ENCODE measurements around the gene APEX1. TPM values are rescaled to one million over a fixed set of nuclear protein-coding genes. Genes with fewer than 3 reads are reported as not detected.

APEX1 gene
- total RNA-seq, 4 donors from 2014 or later, result 107 to 217 (median 119) TPM

GRCh38 chr14:20492486-20492885 is 37.5 kb downstream of the APEX1 start:
- intact Hi-C loops (cut with DNase I; ENCODE audit: low total_unique reads), result no loop called here
- DNase-seq (ENCODE audit: low spot score in 2 of 2), result no peak
- no peak overlapping the region for H3K4me3 ChIP-seq (ENCODE audit: low read depth, poor library complexity, severe bottlenecking)
- whole genome bisulfite sequencing, 2 donors, result 92 to 96% methylated on average over 4 of the region's 4 CpGs
- TF ChIP-seq POLR2A (IDR thresholded peaks at IDR 0.05) (no peak), CTCF (IDR thresholded peaks at IDR 0.05) (no peak)

GRCh38 chr14:20493634-20494033 is 38.6 kb downstream of the APEX1 start:
- H3K4me3 ChIP-seq (ENCODE audit: low read depth, poor library complexity, severe bottlenecking), result no peak overlapping the region
- peak in 1 of 2 donors; percentile 41 for DNase-seq (ENCODE audit: low spot score in 2 of 2)
- no peak for TF ChIP-seq POLR2A (IDR thresholded peaks at IDR 0.05)
- TF ChIP-seq CTCF (IDR thresholded peaks at IDR 0.05), result no peak
- intact Hi-C loops (cut with DNase I; ENCODE audit: low total_unique reads), result no loop called here
- 19 to 60% methylated on average over 2 of the region's 2 CpGs for WGBS, 2 donors

- no peak overlapping the region for H3K4me3 ChIP-seq (ENCODE audit: low read depth, poor library complexity, severe bottlenecking)
- WGBS, 2 donors, result 60 to 66% methylated on average over 8 of the region's 8 CpGs
- no peak for DNase-seq (ENCODE audit: low spot score in 2 of 2)
- intact Hi-C loops (cut with DNase I; ENCODE audit: low total_unique reads), result no loop called here
- TF ChIP-seq CTCF (IDR thresholded peaks at IDR 0.05) (no peak), POLR2A (IDR thresholded peaks at IDR 0.05) (no peak)
These were observed 40.1 kb downstream of the APEX1 start for GRCh38 chr14:20494935-20495766.

GRCh38 chr14:20498622-20499021 is 43.6 kb downstream of the APEX1 start:
- WGBS, 2 donors, result 55 to 57% methylated on average over 2 of the region's 2 CpGs
- intact Hi-C loops (cut with DNase I; ENCODE audit: low total_unique reads), result no loop called here
- no peak for DNase-seq (ENCODE audit: low spot score in 2 of 2)
- no peak overlapping the region for H3K4me3 ChIP-seq (ENCODE audit: low read depth, poor library complexity, severe bottlenecking)
- TF ChIP-seq CTCF (IDR thresholded peaks at IDR 0.05) (no peak), POLR2A (IDR thresholded peaks at IDR 0.05) (no peak)

- intact Hi-C loops (cut with DNase I; ENCODE audit: low total_unique reads), result no loop called here
- TF ChIP-seq POLR2A (IDR thresholded peaks at IDR 0.05) (no peak), CTCF (IDR thresholded peaks at IDR 0.05) (no peak)
- H3K4me3 ChIP-seq (ENCODE audit: low read depth, poor library complexity, severe bottlenecking), result no peak overlapping the region
- DNase-seq (ENCODE audit: low spot score in 2 of 2), result no peak
- WGBS, 2 donors, result 48 to 67% methylated on average over 4 of the region's 4 CpGs
These were observed 44.1 kb downstream of the APEX1 start for GRCh38 chr14:20499108-20499507.

- TF ChIP-seq CTCF (IDR thresholded peaks at IDR 0.05) (no peak), POLR2A (IDR thresholded peaks at IDR 0.05) (no peak)
- H3K4me3 ChIP-seq (ENCODE audit: low read depth, poor library complexity, severe bottlenecking), result no peak overlapping the region
- intact Hi-C loops (cut with DNase I; ENCODE audit: low total_unique reads), result no loop called here
- no peak for DNase-seq (ENCODE audit: low spot score in 2 of 2)
- WGBS, 2 donors, result 87 to 90% methylated on average over 5 of the region's 5 CpGs
These were observed 44.9 kb downstream of the APEX1 start for GRCh38 chr14:20499881-20500280.
